Activated CD8-positive, alpha-beta memory T cell treated with anti-CD3 and anti-CD28 coated beads for 1 hour (primary cell): ENCODE results near the gene TDRD9.
A peak's percentile ranks its signal among the peaks of the same experiment; 100 is the strongest.

Experiments
- DNase-seq, 2 donors: peaks; one replicate each; pipeline ENCODE4 v3.0.0-alpha.2; 2020; ENCODE audit warnings: low read depth in 1 of 2; ENCODE audit errors: extremely low read depth in 1 of 2

Gene TDRD9

GRCh38 chr14:103890821-103891666, 37.2 kb upstream of the TDRD9 start:
- DNase-seq, result no peak

GRCh38 chr14:103891667-103892215, 36.5 kb upstream of the TDRD9 start:
- DNase-seq, result no peak

- DNase-seq, result no peak
These were observed 36.0 kb upstream of the TDRD9 start for GRCh38 chr14:103892247-103892646.

GRCh38 chr14:103894034-103894722, 34.1 kb upstream of the TDRD9 start:
- DNase-seq, result no peak

GRCh38 chr14:103894723-103895059, 33.6 kb upstream of the TDRD9 start:
- DNase-seq, result no peak

GRCh38 chr14:103896578-103896977, 31.7 kb upstream of the TDRD9 start:
- no peak for DNase-seq

- DNase-seq, result no peak
These were observed 30.9 kb upstream of the TDRD9 start for GRCh38 chr14:103897075-103897947.

GRCh38 chr14:103898204-103898603, 30.1 kb upstream of the TDRD9 start:
- DNase-seq, result no peak

GRCh38 chr14:103898711-103899110, 29.5 kb upstream of the TDRD9 start:
- DNase-seq, result no peak

- no peak for DNase-seq
These were observed 28.9 kb upstream of the TDRD9 start for GRCh38 chr14:103899316-103899715.

- no peak for DNase-seq
These were observed 28.4 kb upstream of the TDRD9 start for GRCh38 chr14:103899833-103900232.

GRCh38 chr14:103904493-103905107, 23.7 kb upstream of the TDRD9 start:
- DNase-seq, result no peak

- DNase-seq, result no peak
These were observed 22.3 kb upstream of the TDRD9 start for GRCh38 chr14:103905842-103906456.

GRCh38 chr14:103908580-103908979, 19.7 kb upstream of the TDRD9 start:
- DNase-seq, result no peak

GRCh38 chr14:103909531-103910261, 18.6 kb upstream of the TDRD9 start:
- no peak for DNase-seq

- peak; percentile 37 to 50 for DNase-seq
These were observed 17.9 kb upstream of the TDRD9 start for GRCh38 chr14:103910262-103910935.

GRCh38 chr14:103910984-103911383, 17.3 kb upstream of the TDRD9 start:
- DNase-seq, result no peak

GRCh38 chr14:103915616-103916015, 12.6 kb upstream of the TDRD9 start:
- no peak for DNase-seq

- DNase-seq, result no peak
These were observed 11.5 kb upstream of the TDRD9 start for GRCh38 chr14:103916636-103917262.
